DND-41 (cell line): ENCODE results near the gene RGS17.

Experiments
- ATAC-seq: fragments of 200-7000 bp; cut with Tn5 transposase; 3 replicates; pipeline ENCODE4 v1.9.1; 2021; ENCODE audit warnings: low read depth; ENCODE audit not compliant: insufficient read depth
- DNase-seq: peaks from one replicate; pipeline ENCODE4 v3.0.0-alpha.2; 2020
- H2AFZ ChIP-seq: 2 replicates; pipeline ENCODE4 v1.6.0; 2012; ENCODE audit warnings: low read depth, low read length
- H3K27ac ChIP-seq: 2 replicates; pipeline ENCODE4 v1.5.1; 2012; ENCODE audit warnings: low read length, inconsistent platforms
- H3K27me3 ChIP-seq: fragments of 200-600 bp; sonication (generic); 2 replicates; pipeline ENCODE4 v1.6.0; 2012; ENCODE audit warnings: low read length, mild to moderate bottlenecking, inconsistent platforms; ENCODE audit not compliant: insufficient read depth, poor library complexity
- H3K36me3 ChIP-seq: 2 replicates; pipeline ENCODE4 v1.5.1; 2012; ENCODE audit warnings: low read length, inconsistent platforms; ENCODE audit not compliant: insufficient read depth
- H3K4me1 ChIP-seq: 2 replicates; pipeline ENCODE4 v1.5.1; 2012; ENCODE audit warnings: mild to moderate bottlenecking, low read length; ENCODE audit not compliant: insufficient read depth
- H3K4me2 ChIP-seq: 2 replicates; pipeline ENCODE4 v1.6.0; 2012; ENCODE audit warnings: mild to moderate bottlenecking, moderate library complexity, low read length, inconsistent platforms; ENCODE audit not compliant: insufficient read depth
- H3K4me3 ChIP-seq, 2 experiments: fragments of 200-600 bp in 1 of 2; shearing (Covaris generic) in 1 of 2; 2 replicates each; pipeline ENCODE4 v1.5.1; 2012 to 2016; ENCODE audit warnings: inconsistent platforms in 2 of 2, low read length in 2 of 2, mild to moderate bottlenecking in 2 of 2, low read depth in 1 of 2, moderate library complexity in 1 of 2
- H3K79me2 ChIP-seq: 2 replicates; pipeline ENCODE4 v1.6.0; 2012; ENCODE audit warnings: low read length, inconsistent platforms; ENCODE audit not compliant: insufficient read depth
- H3K9ac ChIP-seq: 2 replicates; pipeline ENCODE4 v1.6.0; 2012; ENCODE audit warnings: low read depth, mild to moderate bottlenecking, inconsistent platforms, low read length, moderate library complexity
- H3K9me3 ChIP-seq: 2 replicates; pipeline ENCODE4 v1.5.1; 2012; ENCODE audit warnings: low read length, moderate library complexity, mild to moderate bottlenecking, inconsistent platforms; ENCODE audit not compliant: insufficient read depth, severe bottlenecking
- H4K20me1 ChIP-seq: 2 replicates; pipeline ENCODE4 v1.6.0; 2012; ENCODE audit warnings: low read length; ENCODE audit not compliant: insufficient read depth
- EZH2 ChIP-seq: IDR thresholded peaks from 3 replicates; pipeline ENCODE4 v1.6.1; 2012; ENCODE audit warnings: borderline replicate concordance, low read depth, mild to moderate bottlenecking, moderate library complexity, low read length, inconsistent platforms; ENCODE audit not compliant: severe bottlenecking
- TF ChIP-seq, protein P1 (sequence below): IDR thresholded peaks from 2 replicates; pipeline ENCODE4 v1.5.1; 2012; ENCODE audit warnings: borderline replicate concordance, low read length, moderate library complexity, mild to moderate bottlenecking; ENCODE audit not compliant: poor library complexity, severe bottlenecking; ENCODE audit errors: extremely low read depth

The RGS17 gene

DNA sequence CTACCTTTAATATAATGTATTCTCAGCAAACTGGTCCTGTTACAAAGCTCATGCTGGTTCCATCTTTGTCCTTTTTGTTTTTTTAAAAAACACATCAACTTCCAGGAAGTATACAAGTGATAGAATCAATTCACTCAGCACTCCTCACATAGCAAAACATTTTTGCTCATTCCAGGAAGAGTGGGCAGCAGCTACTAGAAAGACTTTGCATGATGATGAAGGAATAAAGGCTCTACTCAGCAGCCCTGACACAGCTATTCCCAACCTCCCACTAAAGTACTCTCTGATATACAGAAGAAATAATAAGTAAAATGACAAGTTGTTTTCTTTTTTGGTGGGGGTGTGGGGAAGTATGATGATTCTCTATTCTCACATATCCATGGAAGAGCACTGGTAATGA lies 61.2 kb downstream of the RGS17 start:
- Histone ChIP-seq H3K4me1 (no peaks in the 10 kb centered on the region), H4K20me1 (no peaks in the 10 kb centered on the region), H3K4me3 (no peak overlapping the region), H3K27ac (no peak overlapping the region), H3K9me3 (no peaks in the 10 kb centered on the region), H3K36me3 (no peaks in the 10 kb centered on the region), H3K27me3 (no peaks in the 10 kb centered on the region), H3K79me2 (no peaks in the 10 kb centered on the region), H3K9ac (no peak overlapping the region), H3K4me2 (no peak overlapping the region), H2AFZ (no peak overlapping the region)
- DNase-seq (no peak), ATAC-seq (no peak)
- TF ChIP-seq, protein P1, sequence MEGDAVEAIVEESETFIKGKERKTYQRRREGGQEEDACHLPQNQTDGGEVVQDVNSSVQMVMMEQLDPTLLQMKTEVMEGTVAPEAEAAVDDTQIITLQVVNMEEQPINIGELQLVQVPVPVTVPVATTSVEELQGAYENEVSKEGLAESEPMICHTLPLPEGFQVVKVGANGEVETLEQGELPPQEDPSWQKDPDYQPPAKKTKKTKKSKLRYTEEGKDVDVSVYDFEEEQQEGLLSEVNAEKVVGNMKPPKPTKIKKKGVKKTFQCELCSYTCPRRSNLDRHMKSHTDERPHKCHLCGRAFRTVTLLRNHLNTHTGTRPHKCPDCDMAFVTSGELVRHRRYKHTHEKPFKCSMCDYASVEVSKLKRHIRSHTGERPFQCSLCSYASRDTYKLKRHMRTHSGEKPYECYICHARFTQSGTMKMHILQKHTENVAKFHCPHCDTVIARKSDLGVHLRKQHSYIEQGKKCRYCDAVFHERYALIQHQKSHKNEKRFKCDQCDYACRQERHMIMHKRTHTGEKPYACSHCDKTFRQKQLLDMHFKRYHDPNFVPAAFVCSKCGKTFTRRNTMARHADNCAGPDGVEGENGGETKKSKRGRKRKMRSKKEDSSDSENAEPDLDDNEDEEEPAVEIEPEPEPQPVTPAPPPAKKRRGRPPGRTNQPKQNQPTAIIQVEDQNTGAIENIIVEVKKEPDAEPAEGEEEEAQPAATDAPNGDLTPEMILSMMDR = no peak
- TF ChIP-seq EZH2 = no peak

DNA sequence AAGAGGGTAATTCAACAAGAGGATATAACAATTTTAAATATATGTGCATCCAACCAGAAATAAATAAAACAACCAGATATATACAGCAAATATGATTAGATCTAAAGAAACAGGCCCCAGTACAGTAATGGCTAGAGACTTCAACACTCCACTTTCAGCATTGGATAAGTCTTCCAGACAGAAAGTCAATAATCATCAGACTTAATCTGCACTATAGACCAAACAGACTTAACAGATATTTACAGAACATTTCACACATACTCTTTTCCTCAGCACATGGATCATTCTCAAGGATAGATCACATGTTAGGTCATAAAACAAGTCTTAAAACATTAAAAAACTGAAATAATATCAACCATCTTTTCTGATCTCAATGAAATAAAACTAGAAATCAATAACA lies 65.9 kb downstream of the RGS17 start:
- no peaks in the 10 kb centered on the region for H3K4me1 ChIP-seq
- no peaks in the 10 kb centered on the region for H3K27me3 ChIP-seq
- H3K27ac ChIP-seq = no peak overlapping the region
- H3K79me2 ChIP-seq = no peaks in the 10 kb centered on the region
- H2AFZ ChIP-seq = no peak overlapping the region
- no peak for TF ChIP-seq EZH2
- TF ChIP-seq, protein P1 = no peak
- H3K36me3 ChIP-seq = no peaks in the 10 kb centered on the region
- DNase-seq = no peak
- H3K4me3 ChIP-seq = no peak overlapping the region
- H3K4me2 ChIP-seq = no peak overlapping the region
- H3K9ac ChIP-seq = no peak overlapping the region
- no peaks in the 10 kb centered on the region for H3K9me3 ChIP-seq
- H4K20me1 ChIP-seq = no peaks in the 10 kb centered on the region
- no peak for ATAC-seq

DNA sequence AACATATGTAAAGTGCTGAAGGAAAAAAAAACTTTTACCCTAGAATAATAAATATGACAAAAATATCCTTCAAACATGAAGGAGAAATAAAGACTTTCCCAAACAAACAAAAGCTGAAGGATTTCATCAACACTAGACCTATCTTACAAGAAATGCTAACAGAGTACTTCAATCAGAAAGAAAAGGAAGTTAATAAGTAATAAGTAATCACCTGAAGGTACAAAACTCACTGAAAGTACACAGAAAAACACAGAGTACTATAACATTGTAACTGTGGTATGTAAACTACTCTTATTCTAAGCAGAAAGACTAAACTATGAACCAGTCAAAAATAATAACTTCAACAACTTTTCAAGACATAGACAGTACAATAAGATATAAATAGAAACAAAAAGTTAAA lies 67.1 kb downstream of the RGS17 start:
- no peak for TF ChIP-seq EZH2
- TF ChIP-seq, protein P1 = no peak
- DNase-seq (no peak), ATAC-seq (no peak)
- Histone ChIP-seq H4K20me1 (no peaks in the 10 kb centered on the region), H2AFZ (no peak overlapping the region), H3K9me3 (no peaks in the 10 kb centered on the region), H3K4me3 (no peak overlapping the region), H3K79me2 (no peaks in the 10 kb centered on the region), H3K9ac (no peak overlapping the region), H3K27ac (no peak overlapping the region), H3K4me2 (no peak overlapping the region), H3K4me1 (no peaks in the 10 kb centered on the region), H3K27me3 (no peaks in the 10 kb centered on the region), H3K36me3 (no peaks in the 10 kb centered on the region)

DNA sequence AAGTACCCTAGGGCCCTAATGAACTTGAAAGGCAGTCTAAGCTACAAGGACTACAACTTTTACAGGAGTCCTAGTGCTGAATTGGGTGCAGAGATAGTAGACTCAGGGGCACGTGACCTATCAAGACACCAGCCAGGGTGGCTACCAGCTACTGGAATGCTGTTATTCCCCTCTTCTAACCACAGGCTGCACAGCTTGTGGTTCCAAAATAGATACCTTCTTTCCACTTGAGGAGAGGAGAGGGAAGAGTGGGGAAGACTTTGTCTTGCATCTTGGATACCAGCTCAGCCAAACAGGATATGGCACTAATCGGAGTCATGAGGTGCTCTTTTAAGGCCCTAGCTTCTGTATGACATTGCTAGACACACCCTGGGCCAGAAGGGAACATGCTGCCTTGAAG lies 68.6 kb downstream of the RGS17 start:
- H4K20me1 ChIP-seq = no peaks in the 10 kb centered on the region
- DNase-seq = no peak
- TF ChIP-seq EZH2 = no peak
- TF ChIP-seq, protein P1 = no peak
- H3K36me3 ChIP-seq = no peaks in the 10 kb centered on the region
- no peaks in the 10 kb centered on the region for H3K27me3 ChIP-seq
- H2AFZ ChIP-seq = no peak overlapping the region
- H3K4me1 ChIP-seq = no peaks in the 10 kb centered on the region
- no peak overlapping the region for H3K9ac ChIP-seq
- no peak overlapping the region for H3K4me2 ChIP-seq
- no peak overlapping the region for H3K4me3 ChIP-seq
- ATAC-seq = no peak
- H3K9me3 ChIP-seq = no peaks in the 10 kb centered on the region
- H3K27ac ChIP-seq = no peak overlapping the region
- no peaks in the 10 kb centered on the region for H3K79me2 ChIP-seq
